Tibial nerve (tissue), 4 donors: ENCODE measurements around the gene ZNF474. TPM values are rescaled to one million over a fixed set of nuclear protein-coding genes. Genes with fewer than 3 reads are reported as not detected.

Source experiments
- DNase-seq, 2 donors: peaks; one replicate each; pipeline ENCODE4 v3.0.0-alpha.2; 2019; ENCODE audit warnings: low spot score in 2 of 2
- H3K27ac ChIP-seq, 4 donors: fragments of 200-600 bp; sonication (generic) in 3 of 4; one replicate each; pipeline ENCODE4 v1.5.1; 2017 to 2019; ENCODE audit warnings: mild to moderate bottlenecking in 1 of 4
- H3K27me3 ChIP-seq, 2 donors: fragments of 200-600 bp; sonication (generic) in 1 of 2; one replicate each; pipeline versions ENCODE4 v1.5.1 to v1.6.0; 2017 to 2019
- H3K36me3 ChIP-seq, 3 donors: fragments of 200-600 bp; sonication (generic); one replicate each; pipeline ENCODE4 v1.5.1; 2018 to 2019
- H3K4me1 ChIP-seq, 4 donors: fragments of 200-600 bp; sonication (generic) in 3 of 4; one replicate each; pipeline ENCODE4 v1.5.1; 2017 to 2019
- H3K4me3 ChIP-seq, 4 donors: fragments of 200-600 bp; sonication (generic) in 3 of 4; one replicate each; pipeline ENCODE4 v1.5.1; 2017 to 2019; ENCODE audit warnings: mild to moderate bottlenecking in 1 of 4, moderate library complexity in 1 of 4
- H3K9me3 ChIP-seq, 4 donors: fragments of 200-600 bp; sonication (generic) in 3 of 4; one replicate each; pipeline ENCODE4 v1.5.1; 2017 to 2019
- CTCF ChIP-seq, 5 experiments: fragments of 200-600 bp in 3 of 5; fragments of 450-650 bp in 2 of 5; sonication (generic) in 3 of 5; IDR thresholded peaks; one replicate each; pipeline ENCODE4 v1.5.1; 2016 to 2019; ENCODE audit warnings: antibody characterized with exemption in 5 of 5, mild to moderate bottlenecking in 3 of 5, moderate library complexity in 2 of 5
- EP300 ChIP-seq, 2 donors: sonication (generic); formaldehyde crosslinking; IDR thresholded peaks; one replicate each; pipeline ENCODE4 v1.6.1; 2017; ENCODE audit warnings: antibody characterized with exemption in 2 of 2, mild to moderate bottlenecking in 1 of 2
- POLR2A ChIP-seq, 2 donors: fragments of 450-650 bp; IDR thresholded peaks; one replicate each; pipeline ENCODE4 v1.6.1; 2017; ENCODE audit warnings: antibody characterized with exemption in 2 of 2, mild to moderate bottlenecking in 2 of 2, moderate library complexity in 2 of 2
- WGBS, 2 donors: methylation state at CpG; one replicate each; pipeline ENCODE4 v1.1.5; 2018; 5-methylcytosine and 5-hydroxymethylcytosine counted together
- total RNA-seq, 4 donors: library from RNA; depleted of rRNA; stranded (reverse); fragments of >200 nt; gene quantifications; one replicate each; pipeline ENCODE4 v1.1.0, GENCODE V29; 2016

Gene ZNF474
- total RNA-seq, 4 donors from 2014 or later = 1.5 to 1.8 TPM; not detected in 2

GRCh38 chr5:122138356-122138755 is 9.0 kb downstream of the ZNF474 start:
- WGBS, 2 donors = 60 to 66% methylated on average over 3 of the region's 3 CpGs
- DNase-seq = no peak
- Histone ChIP-seq H3K4me3 (no peak overlapping the region), H3K9me3 (no peaks in the 10 kb centered on the region), H3K27me3 (no peaks in the 10 kb centered on the region), H3K36me3 (no peaks in the 10 kb centered on the region), H3K4me1 (no peaks in the 10 kb centered on the region), H3K27ac (no peak overlapping the region)
- TF ChIP-seq CTCF (IDR thresholded peaks at IDR 0.05) (no peak), EP300 (IDR thresholded peaks at IDR 0.05) (no peak), POLR2A (IDR thresholded peaks at IDR 0.05) (no peak)

GRCh38 chr5:122140900-122141299 is 11.6 kb downstream of the ZNF474 start:
- Histone ChIP-seq H3K4me1 (no peaks in the 10 kb centered on the region), H3K4me3 (no peak overlapping the region), H3K27me3 (no peaks in the 10 kb centered on the region), H3K9me3 (no peaks in the 10 kb centered on the region), H3K27ac (no peak overlapping the region), H3K36me3 (no peaks in the 10 kb centered on the region)
- 87 to 90% methylated on average over 3 of the region's 3 CpGs for WGBS, 2 donors
- DNase-seq = no peak
- TF ChIP-seq POLR2A (IDR thresholded peaks at IDR 0.05) (no peak), CTCF (IDR thresholded peaks at IDR 0.05) (no peak), EP300 (IDR thresholded peaks at IDR 0.05) (no peak)

GRCh38 chr5:122141751-122142150 is 12.4 kb downstream of the ZNF474 start:
- TF ChIP-seq POLR2A (IDR thresholded peaks at IDR 0.05) (no peak), EP300 (IDR thresholded peaks at IDR 0.05) (no peak), CTCF (IDR thresholded peaks at IDR 0.05) (no peak)
- Histone ChIP-seq H3K4me1 (no peaks in the 10 kb centered on the region), H3K4me3 (no peak overlapping the region), H3K9me3 (no peaks in the 10 kb centered on the region), H3K27me3 (no peaks in the 10 kb centered on the region), H3K36me3 (no peaks in the 10 kb centered on the region), H3K27ac (no peak overlapping the region)
- WGBS, 2 donors = 96 to 97% methylated on average over 1 of the region's 1 CpG
- DNase-seq = no peak

GRCh38 chr5:122142480-122143164 is 13.3 kb downstream of the ZNF474 start:
- WGBS, 2 donors = 67 to 70% methylated on average over 6 of the region's 6 CpGs
- no peak for DNase-seq
- TF ChIP-seq EP300 (IDR thresholded peaks at IDR 0.05) (no peak), CTCF (IDR thresholded peaks at IDR 0.05) (no peak), POLR2A (IDR thresholded peaks at IDR 0.05) (no peak)

GRCh38 chr5:122144236-122144635 is 14.9 kb downstream of the ZNF474 start:
- no peaks in the 10 kb centered on the region for H3K4me1 ChIP-seq
- H3K27me3 ChIP-seq = no peaks in the 10 kb centered on the region
- no peak overlapping the region for H3K27ac ChIP-seq
- DNase-seq = no peak
- no peak overlapping the region for H3K4me3 ChIP-seq
- H3K36me3 ChIP-seq = no peaks in the 10 kb centered on the region
- no peak for TF ChIP-seq POLR2A (IDR thresholded peaks at IDR 0.05)
- 90 to 92% methylated on average over 1 of the region's 1 CpG for WGBS, 2 donors
- no peaks in the 10 kb centered on the region for H3K9me3 ChIP-seq

More at GRCh38 chr5:122142480-122143164, 13.3 kb downstream of the ZNF474 start:
- Histone ChIP-seq H3K36me3 (no peaks in the 10 kb centered on the region), H3K4me1 (no peaks in the 10 kb centered on the region), H3K27me3 (no peaks in the 10 kb centered on the region), H3K4me3 (no peak overlapping the region), H3K9me3 (no peaks in the 10 kb centered on the region), H3K27ac (no peak overlapping the region)
